Skeletal muscle satellite cell (primary cell): ENCODE results near the gene C13orf46.

Source experiments
- H3K27me3 ChIP-seq: 2 replicates; pipeline ENCODE4 v1.7.0; 2013; ENCODE audit warnings: low read length; ENCODE audit not compliant: control insufficient read depth, insufficient read depth
- H3K36me3 ChIP-seq: 2 replicates; pipeline ENCODE4 v1.7.0; 2013; ENCODE audit warnings: mild to moderate bottlenecking, control low read depth, low read length; ENCODE audit not compliant: insufficient read depth
- H3K4me1 ChIP-seq: 2 replicates; pipeline ENCODE4 v1.7.0; 2013; ENCODE audit warnings: low read length; ENCODE audit not compliant: control insufficient read depth, insufficient read depth
- H3K4me2 ChIP-seq: 2 replicates; pipeline ENCODE4 v1.7.0; 2013; ENCODE audit warnings: mild to moderate bottlenecking, low read length
- H3K4me3 ChIP-seq: 2 replicates; pipeline ENCODE4 v1.7.0; 2013; ENCODE audit warnings: low read length
- H3K9ac ChIP-seq: 2 replicates; pipeline ENCODE4 v1.7.0; 2013; ENCODE audit warnings: mild to moderate bottlenecking, low read depth, low read length, moderate library complexity
- H3K9me3 ChIP-seq: replicated peaks from 2 replicates; pipeline ENCODE4 v1.7.0; 2013; ENCODE audit warnings: mild to moderate bottlenecking, control low read depth, low read length

The C13orf46 gene

DNA sequence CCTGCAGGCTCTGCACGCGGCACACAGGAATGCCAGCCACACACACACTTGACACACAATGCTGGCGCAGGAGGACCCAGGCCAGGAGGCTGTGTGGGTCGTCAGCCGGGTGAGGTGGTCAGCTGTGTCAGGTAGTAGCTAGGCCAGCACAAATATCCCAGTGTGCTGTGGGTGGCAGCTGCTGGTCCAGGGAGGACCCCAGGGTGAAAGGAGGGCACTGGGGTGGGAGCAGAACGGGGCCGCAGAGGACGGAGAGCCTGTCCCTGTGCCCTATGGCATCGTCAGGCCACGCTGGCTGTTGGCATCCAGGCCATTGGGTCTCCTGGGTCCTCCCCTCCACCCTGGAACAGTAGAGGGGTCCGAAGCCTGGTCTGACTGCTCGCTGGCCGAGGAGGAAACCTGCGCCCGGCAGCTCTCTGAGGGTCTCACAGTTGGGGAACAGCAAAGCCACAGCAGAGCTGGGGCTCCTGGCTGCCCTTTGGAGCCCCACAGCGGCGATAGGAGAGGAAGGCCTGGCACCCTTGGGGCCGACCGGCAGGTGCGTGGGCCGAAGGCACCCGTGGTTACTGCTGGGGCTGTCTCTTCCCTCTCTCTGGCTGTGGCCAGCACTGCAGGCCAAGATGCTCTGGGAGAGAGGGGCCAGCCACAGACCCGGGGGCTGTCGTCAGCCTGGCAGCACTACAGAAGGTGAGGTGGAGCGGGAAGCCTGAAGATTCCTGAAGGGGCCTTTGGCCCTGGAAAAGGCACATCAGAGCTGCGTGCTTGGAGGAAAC lies 27.3 kb downstream of the C13orf46 start:
- H3K9ac ChIP-seq, result no peak overlapping the region
- no peak overlapping the region for H3K4me3 ChIP-seq
- H3K36me3 ChIP-seq, result peaks cover 3% of the 10 kb centered on the region
- H3K27me3 ChIP-seq, result no peaks in the 10 kb centered on the region
- no peak overlapping the region for H3K4me2 ChIP-seq
- peaks cover 18% of the 10 kb centered on the region for H3K4me1 ChIP-seq
- H3K9me3 ChIP-seq, result no peaks in the 10 kb centered on the region

GRCh38 chr13:113945857-113946408 lies 27.9 kb downstream of the C13orf46 start:
- Histone ChIP-seq H3K4me1 (peaks cover 14% of the 10 kb centered on the region), H3K9ac (no peak overlapping the region), H3K4me3 (no peak overlapping the region), H3K4me2 (no peak overlapping the region), H3K9me3 (no peaks in the 10 kb centered on the region), H3K36me3 (peaks cover 3% of the 10 kb centered on the region), H3K27me3 (no peaks in the 10 kb centered on the region)

- Histone ChIP-seq H3K4me3 (no peak overlapping the region), H3K9ac (no peak overlapping the region), H3K27me3 (no peaks in the 10 kb centered on the region), H3K36me3 (no peaks in the 10 kb centered on the region), H3K4me2 (no peak overlapping the region), H3K9me3 (no peaks in the 10 kb centered on the region), H3K4me1 (peaks cover 11% of the 10 kb centered on the region)
These were observed 29.9 kb downstream of the C13orf46 start for GRCh38 chr13:113943821-113944565.

- Histone ChIP-seq H3K9ac (no peak overlapping the region), H3K4me3 (no peak overlapping the region), H3K4me2 (no peak overlapping the region), H3K9me3 (no peaks in the 10 kb centered on the region), H3K36me3 (no peaks in the 10 kb centered on the region), H3K27me3 (no peaks in the 10 kb centered on the region), H3K4me1 (peaks cover 4% of the 10 kb centered on the region)
These were observed 31.2 kb downstream of the C13orf46 start for GRCh38 chr13:113942591-113943103.

GRCh38 chr13:113941571-113942191 lies 32.2 kb downstream of the C13orf46 start:
- no peaks in the 10 kb centered on the region for H3K4me1 ChIP-seq
- no peaks in the 10 kb centered on the region for H3K9me3 ChIP-seq
- no peak overlapping the region for H3K9ac ChIP-seq
- H3K27me3 ChIP-seq, result no peaks in the 10 kb centered on the region
- no peak overlapping the region for H3K4me3 ChIP-seq
- no peaks in the 10 kb centered on the region for H3K36me3 ChIP-seq
- H3K4me2 ChIP-seq, result no peak overlapping the region

- Histone ChIP-seq H3K4me2 (no peak overlapping the region), H3K4me1 (no peaks in the 10 kb centered on the region), H3K9me3 (no peaks in the 10 kb centered on the region), H3K36me3 (no peaks in the 10 kb centered on the region), H3K27me3 (no peaks in the 10 kb centered on the region), H3K4me3 (no peak overlapping the region), H3K9ac (no peak overlapping the region)
These were observed 34.0 kb downstream of the C13orf46 start for GRCh38 chr13:113939944-113940297.

GRCh38 chr13:113939129-113939943 lies 34.5 kb downstream of the C13orf46 start:
- Histone ChIP-seq H3K27me3 (no peaks in the 10 kb centered on the region), H3K4me1 (no peaks in the 10 kb centered on the region), H3K4me2 (no peak overlapping the region), H3K9me3 (no peaks in the 10 kb centered on the region), H3K9ac (no peak overlapping the region), H3K4me3 (no peak overlapping the region), H3K36me3 (no peaks in the 10 kb centered on the region)

DNA sequence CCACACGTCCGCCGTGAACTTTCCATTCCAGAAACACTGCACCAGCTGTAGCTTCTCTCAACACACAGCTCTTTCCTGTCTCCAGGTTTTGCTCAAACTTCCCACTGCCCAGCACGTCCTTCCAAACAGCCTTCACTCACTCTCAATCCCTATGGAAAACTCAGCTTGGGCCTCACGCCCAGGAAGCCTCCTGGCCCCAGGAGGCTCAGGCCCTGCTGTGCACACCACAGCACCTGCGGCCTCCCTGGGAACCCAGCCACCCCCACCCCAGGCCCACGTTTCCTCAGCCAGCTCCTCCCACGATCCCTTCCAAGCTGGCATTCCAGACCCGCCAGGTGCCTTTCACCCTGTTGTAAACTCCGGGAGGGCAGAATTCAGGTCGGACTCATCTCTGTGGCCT lies 35.2 kb downstream of the C13orf46 start:
- Histone ChIP-seq H3K4me3 (no peak overlapping the region), H3K9ac (no peak overlapping the region), H3K9me3 (no peaks in the 10 kb centered on the region), H3K27me3 (no peaks in the 10 kb centered on the region), H3K4me2 (no peak overlapping the region), H3K36me3 (no peaks in the 10 kb centered on the region), H3K4me1 (no peaks in the 10 kb centered on the region)

DNA sequence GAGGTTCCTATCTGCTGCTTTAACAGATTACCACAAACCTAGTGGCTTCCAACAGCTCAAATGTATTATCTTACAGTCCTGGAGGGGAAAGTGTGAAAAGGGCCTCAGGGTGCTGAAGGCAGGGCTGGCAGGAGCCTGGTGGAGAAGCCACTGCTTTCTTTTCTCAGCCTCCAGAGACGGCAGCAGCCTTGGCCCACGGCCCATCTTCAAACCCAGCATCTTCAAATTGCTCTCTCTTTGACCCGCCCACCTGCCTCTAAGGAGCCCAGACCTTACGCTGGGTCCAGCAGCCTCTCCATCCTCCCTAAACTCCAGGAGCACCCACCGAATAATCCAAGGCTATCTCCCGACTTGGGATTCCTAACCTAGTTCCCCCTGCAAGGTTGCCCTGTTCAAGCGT lies 35.6 kb downstream of the C13orf46 start:
- H3K36me3 ChIP-seq, result no peaks in the 10 kb centered on the region
- no peak overlapping the region for H3K9ac ChIP-seq
- no peaks in the 10 kb centered on the region for H3K27me3 ChIP-seq
- H3K9me3 ChIP-seq, result no peaks in the 10 kb centered on the region
- H3K4me2 ChIP-seq, result no peak overlapping the region
- no peaks in the 10 kb centered on the region for H3K4me1 ChIP-seq
- no peak overlapping the region for H3K4me3 ChIP-seq

GRCh38 chr13:113937527-113938180 lies 36.2 kb downstream of the C13orf46 start:
- Histone ChIP-seq H3K9me3 (no peaks in the 10 kb centered on the region), H3K27me3 (no peaks in the 10 kb centered on the region), H3K36me3 (no peaks in the 10 kb centered on the region), H3K4me3 (no peak overlapping the region), H3K9ac (no peak overlapping the region), H3K4me1 (no peaks in the 10 kb centered on the region), H3K4me2 (no peak overlapping the region)
